GM21737 (cell line): ENCODE results near the gene ACP7.

Source experiments
- ATAC-seq: cut with Tn5 transposase; IDR thresholded peaks from one replicate; pipeline ENCODE4 v1.9.1; 2021; ENCODE audit warnings: mild to moderate bottlenecking, moderate library complexity; ENCODE audit not compliant: unreplicated experiment

ACP7 gene

DNA sequence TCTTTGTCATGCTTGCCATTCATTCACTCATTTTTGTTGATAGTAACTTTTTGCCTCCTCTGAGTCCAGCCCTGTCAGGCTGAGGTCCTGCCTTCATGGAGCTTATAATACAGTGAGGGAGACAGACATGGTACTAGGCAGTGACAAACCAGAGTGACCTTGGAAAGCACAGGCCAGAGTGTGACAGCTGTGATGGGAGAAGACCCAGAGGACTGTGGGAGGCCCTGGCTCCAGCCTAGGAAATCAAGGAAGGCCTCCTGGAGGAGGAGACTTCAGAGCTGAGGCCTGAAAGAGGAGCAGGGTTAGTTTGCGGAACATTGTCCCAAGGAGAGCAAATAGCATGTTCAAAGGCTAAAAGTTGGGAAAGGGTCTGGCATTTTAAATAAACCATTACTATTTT lies 61.9 kb downstream of the ACP7 start:
- ATAC-seq, result no peak

DNA sequence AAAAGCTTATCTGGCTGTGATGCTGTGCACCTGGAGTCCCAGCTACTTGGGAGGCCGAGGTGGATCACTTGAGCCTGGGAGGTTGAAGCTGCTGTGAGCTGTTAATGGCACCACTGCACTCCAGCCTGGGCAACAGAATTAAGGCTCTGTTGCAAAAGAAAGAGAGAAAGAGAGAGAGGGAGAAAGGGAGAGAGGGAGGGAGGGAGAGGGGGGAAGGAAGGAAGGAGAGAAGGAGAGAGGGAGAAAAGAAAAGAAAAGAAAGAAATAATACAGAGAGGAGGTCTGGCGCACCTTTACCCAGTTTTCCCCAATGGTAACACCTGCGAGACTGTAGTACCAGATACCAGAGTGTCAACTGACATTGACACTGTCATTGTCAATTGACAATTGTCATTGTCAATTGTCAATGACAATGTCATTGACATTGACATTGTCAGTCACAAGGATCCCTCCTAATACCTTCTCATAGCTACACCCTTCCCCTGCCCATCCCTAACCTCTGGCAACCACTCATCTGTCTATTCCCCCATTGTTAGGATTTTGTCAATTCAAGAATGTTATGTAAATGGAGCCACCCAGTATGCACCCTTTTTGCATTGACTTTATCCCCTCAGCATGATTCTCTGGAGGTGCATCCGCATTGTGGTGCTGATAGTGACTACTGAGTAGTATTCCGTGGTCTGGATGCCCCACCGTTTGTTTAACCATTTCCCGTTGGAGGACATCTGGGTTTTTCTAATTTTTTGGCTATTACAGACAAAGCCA lies 62.7 kb downstream of the ACP7 start:
- no peak for ATAC-seq

DNA sequence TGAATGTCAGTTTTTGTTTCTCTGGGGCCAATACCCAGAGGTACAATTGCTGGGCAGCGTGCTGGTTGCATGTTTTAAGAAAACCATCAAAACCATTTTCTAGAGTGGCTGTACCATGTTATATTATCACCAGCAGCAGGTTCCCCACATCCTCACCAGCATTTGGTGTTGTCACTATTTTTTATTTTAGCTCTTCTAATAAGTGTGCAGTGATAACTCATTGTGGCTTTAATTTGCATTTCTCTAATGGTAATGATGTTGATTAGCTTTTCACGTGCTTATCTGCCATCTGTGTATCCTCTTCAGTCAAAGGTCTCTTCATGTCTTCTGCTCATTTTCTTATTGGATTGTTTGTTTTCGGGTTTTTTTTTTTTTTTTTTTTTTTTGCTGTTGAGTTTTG lies 63.3 kb downstream of the ACP7 start:
- no peak for ATAC-seq

DNA sequence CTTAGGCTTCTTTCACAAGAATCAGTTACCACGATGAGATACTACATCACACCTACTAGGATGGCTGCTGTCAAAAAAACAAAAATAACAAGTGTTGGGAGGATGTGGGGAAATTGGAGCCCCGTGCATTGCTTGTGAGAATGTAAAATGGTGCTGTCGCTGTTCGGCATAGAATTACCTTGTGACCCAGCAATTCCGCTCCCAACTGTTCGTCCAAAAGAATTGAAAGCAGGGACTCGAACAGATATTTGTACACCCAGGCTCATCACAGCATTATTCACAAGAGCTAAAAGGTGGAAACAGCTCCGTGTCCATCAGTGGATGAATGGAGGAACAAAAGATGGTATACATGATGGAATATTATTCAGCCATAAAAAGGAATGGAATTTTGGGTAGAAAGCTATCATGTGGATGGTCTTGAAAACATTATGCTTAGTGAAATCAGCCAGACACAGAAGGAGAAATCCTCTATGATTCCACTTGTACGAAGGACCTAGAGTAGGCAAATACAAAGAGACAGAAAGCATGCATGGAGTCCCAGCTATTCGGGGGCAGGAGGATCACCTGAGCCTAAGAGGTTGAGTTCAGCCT lies 64.9 kb downstream of the ACP7 start:
- no peak for ATAC-seq

DNA sequence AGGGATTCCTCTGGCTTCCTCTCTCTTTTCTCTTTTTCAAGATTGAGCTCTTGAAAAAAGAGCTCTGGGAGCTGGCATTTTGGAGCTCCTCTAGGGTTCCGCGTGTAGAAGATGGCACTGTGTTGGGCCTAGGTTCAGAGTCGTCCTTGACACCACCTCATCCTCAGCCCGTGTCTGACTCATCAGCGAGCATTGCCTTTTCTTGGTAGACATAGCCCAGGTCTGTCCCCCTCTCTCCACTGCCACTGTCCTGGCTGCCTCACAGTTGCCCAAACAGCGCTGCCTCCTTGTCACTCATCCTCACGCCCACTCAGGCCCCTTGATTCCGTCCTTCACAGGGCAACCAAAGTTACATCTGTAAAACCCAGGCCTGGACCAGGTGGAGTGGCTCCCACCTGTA lies 66.1 kb downstream of the ACP7 start:
- ATAC-seq, result no peak

DNA sequence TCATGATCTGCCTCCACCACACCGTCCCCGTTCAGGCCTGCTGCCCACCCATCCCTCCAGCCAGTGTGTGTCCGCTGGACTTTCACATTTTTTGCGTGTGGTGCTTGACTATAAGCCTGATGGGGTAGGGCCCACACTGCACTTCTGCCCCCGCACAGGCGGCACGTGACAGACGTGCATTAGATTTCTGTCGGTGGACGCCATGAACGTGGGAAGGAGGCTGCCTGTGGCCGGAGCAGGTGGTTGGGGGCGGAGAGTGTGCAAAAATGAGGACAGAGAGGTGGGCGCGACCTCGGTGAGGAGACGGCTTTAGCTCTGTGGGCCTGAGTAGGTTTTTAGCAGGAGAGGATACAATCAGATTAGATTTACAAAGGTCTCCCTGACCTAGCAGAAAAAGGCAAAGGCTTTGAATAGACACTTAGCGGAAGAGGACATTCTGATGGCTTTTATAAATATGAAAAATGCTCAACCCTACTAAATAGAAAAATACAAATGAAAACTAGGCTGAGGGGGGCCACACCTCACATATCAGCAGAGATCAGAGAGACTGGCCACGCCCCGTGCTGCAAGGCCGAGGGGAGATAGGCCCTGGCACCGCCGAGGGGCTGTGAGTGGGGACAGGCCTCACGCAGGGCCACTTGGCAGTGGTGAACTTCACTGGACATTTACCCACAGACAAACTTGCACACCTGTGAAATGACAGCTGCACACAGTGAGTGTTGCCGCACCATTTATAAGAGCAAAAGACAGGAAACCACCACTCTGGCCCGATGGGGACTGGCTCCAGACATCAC lies 66.8 kb downstream of the ACP7 start:
- no peak for ATAC-seq

DNA sequence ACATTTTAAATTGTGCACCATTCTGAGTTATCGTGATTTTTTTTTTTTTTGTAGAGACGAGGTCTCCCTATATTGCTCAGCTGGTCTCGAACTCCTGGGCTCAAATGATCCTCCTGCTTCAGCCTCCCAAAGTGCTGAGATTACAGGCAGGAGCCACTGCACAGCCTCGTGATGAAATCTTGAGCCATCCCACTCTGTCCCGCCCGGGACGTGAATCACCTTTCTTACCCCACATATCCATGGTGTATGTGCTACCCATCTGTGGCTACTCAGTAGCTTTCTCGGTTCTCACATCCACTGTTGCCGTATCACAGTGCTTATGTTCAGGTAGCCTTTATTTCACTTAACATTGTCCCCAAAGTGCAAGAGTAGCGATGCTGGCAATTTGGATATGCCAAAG lies 67.9 kb downstream of the ACP7 start:
- no peak for ATAC-seq

DNA sequence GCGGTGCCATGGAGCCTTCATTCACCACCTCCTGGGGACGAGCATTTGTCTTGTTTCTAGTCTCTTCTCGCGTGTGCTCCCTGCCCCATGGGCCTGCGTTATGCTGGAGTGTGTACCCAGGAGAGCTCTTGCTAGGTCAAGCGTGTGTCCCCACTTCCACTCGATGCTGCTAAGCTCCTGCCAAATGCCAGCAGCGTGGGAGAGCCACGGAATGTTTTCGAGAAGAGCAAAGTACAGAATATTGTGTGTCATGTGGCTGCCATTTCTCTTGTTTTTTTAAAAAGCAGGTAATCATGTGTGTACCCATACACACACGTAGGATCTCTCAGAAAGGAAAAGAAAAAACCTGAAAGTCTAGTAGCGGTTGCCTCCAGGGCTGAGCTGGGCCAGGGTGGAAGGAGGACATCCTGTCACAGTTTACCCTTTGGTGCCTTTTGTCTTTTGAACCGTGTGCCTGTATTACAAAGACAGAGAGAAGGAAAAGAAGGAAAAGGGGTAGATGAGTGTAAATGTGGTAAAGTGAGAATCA lies 70.0 kb downstream of the ACP7 start:
- no peak for ATAC-seq

DNA sequence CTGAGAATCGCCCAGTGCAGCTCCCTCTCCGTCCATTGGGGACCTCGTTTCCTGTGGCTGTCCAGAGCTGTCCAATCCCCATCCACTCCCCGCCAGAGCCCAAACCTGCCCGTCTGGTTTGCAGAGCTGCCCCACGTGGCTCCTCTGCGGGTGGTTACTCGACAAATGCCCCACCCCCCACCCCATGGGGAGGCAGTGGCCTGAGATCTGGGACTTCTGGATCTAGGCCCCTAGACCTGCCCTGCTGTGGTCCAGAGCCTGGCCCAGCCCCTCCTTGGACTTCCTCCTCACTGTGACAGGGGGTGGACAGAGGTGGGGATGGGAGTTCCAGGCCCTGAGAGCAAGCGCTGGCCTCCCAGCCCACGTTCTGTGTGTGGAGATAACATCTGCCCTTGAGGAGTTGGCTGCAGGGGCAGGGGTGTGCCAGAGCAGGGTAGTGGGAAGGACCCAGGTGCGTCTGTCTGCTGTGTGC lies 70.5 kb downstream of the ACP7 start:
- ATAC-seq, result no peak

DNA sequence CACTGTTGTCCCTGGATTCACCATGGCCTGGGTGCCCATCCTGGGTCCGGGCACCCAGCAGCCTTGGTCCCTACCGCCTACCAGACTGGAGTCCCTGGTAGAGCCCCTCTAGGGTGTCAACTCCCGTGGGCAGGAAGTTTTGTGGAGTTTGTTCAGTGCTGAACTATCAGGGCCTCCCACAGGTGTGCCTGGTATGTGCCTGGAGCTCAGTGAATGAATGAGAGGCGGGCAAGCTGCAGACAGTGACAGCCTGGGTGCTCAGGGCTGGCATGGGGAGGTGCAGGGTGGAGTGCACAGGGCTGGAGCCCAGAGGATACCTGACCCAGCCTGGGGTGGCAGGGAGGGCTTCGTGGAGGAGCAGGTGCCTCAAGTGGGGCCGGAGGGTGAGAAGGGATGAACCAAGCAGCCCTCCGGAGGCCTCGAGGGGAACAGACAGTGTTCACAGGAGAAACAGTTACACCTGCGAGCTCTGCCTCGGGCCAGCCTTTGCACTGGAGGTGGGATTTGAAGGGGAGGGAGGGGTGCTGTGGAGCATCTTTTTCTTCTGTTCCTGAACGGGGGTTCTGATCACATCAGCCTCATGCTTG lies 71.0 kb downstream of the ACP7 start:
- no peak for ATAC-seq

DNA sequence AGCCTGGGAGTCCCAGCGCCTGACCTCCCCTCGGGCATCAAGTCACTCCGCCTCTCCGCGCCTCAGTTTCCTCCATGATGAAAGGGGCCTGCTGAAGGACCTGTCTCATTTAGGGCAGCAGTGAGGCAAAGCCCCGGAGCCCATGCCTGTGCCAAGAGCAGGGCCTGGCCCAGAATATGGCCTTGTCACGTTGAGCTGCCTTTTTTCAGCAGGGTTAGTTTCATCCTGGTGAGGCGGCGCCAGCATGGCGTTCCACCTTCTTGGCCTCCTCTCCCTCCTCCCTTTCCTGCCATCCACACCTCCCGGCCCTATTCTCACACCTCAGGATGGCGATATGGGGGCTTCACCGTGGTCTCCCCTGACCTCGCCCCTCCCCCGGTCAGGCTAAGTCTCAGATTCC lies 71.6 kb downstream of the ACP7 start:
- no peak for ATAC-seq

DNA sequence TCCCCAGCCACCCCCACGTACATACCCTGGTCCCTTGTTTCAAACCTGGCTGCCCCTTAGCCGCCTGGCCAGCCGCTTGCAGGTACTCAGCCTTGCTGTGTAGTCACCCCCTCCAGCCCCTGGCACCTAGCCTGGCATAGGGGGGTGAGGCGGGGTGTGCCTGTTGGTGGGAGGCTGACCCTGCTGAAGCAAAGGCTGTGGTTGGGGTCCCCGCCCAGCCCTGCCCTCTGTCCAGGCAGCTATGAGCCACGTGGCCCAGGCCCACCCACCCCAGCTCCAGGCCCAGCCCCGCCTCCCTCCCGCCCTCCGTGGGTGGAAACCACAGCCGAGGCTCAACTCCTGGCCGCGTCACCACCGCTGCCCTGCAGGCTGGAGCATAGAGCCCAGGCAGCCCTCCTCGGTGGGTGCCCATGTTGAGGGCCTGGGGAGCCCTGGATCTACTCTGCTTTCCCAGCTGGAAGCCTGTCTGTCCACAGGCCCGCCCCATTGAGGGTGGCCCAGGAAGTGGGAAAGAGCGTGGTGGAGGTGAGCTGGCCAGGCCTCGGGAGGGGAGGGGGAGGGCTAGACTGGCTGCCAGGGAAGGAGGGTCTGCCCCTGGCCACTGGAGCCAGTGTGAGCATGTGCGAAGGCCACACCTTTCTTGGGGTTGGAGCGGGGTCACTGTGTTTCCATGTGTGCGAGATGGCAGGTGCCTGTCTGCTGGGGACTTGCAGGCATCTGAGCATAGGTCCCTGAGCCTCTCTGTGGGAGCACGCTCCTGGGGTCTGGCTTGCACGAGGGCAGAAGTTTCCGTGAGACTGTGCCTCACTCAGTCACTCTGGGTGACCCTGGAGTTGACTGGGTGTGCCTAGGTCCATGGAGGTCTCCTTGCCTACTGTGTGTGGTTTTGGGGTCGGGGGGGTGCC lies 72.4 kb downstream of the ACP7 start:
- no peak for ATAC-seq

DNA sequence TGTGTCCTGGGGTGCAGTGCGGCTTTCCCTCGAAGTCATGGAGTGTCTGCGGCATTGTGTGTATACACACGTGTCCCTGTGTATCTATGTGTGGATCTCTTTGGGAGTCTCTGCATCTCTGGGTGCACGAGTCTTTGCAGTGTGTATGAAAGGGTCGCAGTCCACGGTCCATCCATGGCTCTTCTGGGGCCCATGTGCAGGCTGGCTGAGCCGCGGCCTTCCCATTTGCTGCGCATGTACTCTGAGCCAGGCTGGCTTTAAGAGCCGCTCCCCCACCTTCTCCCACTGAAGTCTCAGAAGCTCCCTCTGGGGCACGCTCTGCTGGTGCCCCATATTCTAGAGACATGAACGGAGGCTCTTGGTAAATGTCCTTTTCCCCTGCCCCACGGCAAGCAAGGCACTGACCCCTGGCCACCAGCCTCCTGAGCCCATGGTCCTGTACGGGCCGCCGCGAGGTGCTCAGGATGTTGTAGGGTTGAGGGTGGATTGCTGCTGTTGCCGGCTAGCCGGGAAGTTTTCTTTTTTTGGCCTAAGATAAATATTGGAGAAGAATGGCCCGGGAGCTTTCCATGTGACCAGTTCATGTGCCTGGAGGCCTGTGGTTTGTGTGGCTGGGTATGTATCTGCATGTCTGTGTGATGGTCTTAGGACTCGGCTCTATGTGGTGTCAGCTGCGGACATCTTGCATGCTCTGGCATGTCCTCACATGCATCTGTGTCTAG lies 73.3 kb downstream of the ACP7 start:
- no peak for ATAC-seq

DNA sequence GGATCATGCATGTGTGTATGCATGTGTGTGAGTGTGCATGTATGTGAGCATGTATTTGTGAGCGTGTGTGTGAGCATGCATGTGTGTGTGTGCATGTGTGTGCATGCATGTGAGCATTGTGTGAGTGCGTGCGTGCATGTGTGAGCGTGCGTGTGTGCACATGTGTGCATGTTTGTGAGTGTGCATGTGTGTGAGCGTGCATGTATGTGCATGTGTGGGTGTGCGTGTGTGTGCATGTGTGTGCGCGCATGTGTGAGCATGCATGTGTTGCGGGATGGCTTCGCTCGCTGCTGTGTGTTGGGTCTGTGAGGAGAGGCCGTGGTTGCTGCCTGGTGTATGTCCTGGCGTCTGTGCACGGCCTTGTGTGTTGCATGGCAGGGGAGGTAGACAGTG lies 73.8 kb downstream of the ACP7 start:
- ATAC-seq, result no peak

DNA sequence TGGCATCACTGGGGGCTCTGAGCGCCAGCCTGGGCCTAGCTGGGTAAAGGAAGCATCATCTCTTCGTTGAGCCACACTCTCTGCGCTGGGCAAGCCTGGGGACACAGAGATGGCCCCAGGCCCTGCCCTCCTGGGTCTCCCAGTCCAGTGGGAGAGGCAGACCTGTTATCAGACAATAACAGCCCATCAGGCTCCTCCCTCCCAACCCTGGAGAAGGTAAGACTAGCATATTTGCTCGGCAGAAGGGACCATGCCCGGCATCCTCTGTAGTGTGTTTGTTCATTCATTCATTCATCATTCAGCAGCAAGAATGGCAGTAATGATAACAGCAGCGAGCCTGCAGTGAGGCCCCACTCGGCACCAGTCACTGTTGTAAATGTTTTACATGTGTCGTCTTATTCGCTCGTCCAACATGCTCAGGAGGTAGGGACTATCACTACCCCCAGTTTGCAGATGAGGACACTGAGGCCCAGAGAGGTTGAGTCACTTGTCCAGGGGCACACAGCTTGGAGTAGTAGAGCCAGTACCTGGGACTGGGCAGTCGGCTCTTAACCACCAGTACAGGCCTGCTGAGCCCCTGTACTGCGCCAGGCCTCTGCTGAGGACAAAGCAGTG lies 74.6 kb downstream of the ACP7 start:
- no peak for ATAC-seq

DNA sequence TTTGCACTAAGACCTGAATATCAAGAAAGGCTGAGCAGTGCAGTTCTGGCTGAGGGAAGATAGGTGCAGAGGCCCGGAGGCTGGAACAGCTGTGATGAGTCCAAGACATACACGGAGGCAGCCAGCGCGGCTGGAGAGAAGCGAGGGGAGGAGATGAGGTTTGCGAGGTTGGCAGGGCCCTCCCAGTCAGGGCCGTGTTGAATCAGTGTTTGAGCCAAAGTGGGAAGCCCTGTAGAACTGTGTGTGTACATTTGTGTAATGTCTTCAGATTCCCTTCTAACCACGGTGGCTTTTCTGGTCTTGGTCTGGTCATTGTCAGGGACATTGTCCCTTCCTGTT lies 76.3 kb downstream of the ACP7 start:
- ATAC-seq, result no peak
